Liver (tissue), 9 donors: ENCODE measurements around the gene NINJ2. TPM values are rescaled to one million over a fixed set of nuclear protein-coding genes. Genes with fewer than 3 reads are reported as not detected.

Experiments used
- DNase-seq: peaks from one replicate; pipeline ENCODE4 v3.0.0-alpha.2; 2017; ENCODE audit warnings: low spot score
- H3K27ac ChIP-seq, 2 donors: one replicate each; pipeline ENCODE4 v1.7.0; 2013; ENCODE audit warnings: inconsistent platforms in 2 of 2, low read length in 2 of 2, control low read depth in 1 of 2, low read depth in 1 of 2, mild to moderate bottlenecking in 1 of 2
- H3K27me3 ChIP-seq, 4 donors: one replicate each; pipeline versions ENCODE4 v1.6.1 to v1.7.0; 2013; ENCODE audit warnings: low read length in 3 of 4, inconsistent platforms in 1 of 4, mild to moderate bottlenecking in 1 of 4, moderate library complexity in 1 of 4; ENCODE audit not compliant: control insufficient read depth in 4 of 4, insufficient read depth in 4 of 4
- H3K36me3 ChIP-seq, 4 donors: one replicate each; pipeline versions ENCODE4 v1.6.1 to v1.7.0; 2013; ENCODE audit warnings: low read length in 3 of 4, mild to moderate bottlenecking in 3 of 4, low read depth in 1 of 4, moderate library complexity in 1 of 4; ENCODE audit not compliant: control insufficient read depth in 4 of 4, insufficient read depth in 3 of 4
- H3K4me1 ChIP-seq, 4 donors: one replicate each; pipeline versions ENCODE4 v1.6.1 to v1.7.0; 2013; ENCODE audit warnings: low read length in 3 of 4, mild to moderate bottlenecking in 3 of 4, moderate library complexity in 1 of 4; ENCODE audit not compliant: control insufficient read depth in 4 of 4, insufficient read depth in 4 of 4
- H3K4me3 ChIP-seq, 3 donors: one replicate each; pipeline versions ENCODE4 v1.6.1 to v1.7.0; 2013; ENCODE audit warnings: low read length in 3 of 3, control low read depth in 1 of 3, low read depth in 1 of 3, mild to moderate bottlenecking in 1 of 3
- H3K9ac ChIP-seq, 2 donors: one replicate each; pipeline ENCODE4 v1.7.0; 2013; ENCODE audit warnings: low read length in 2 of 2, mild to moderate bottlenecking in 2 of 2, moderate library complexity in 2 of 2, control low read depth in 1 of 2, low read depth in 1 of 2
- H3K9me3 ChIP-seq, 4 donors: one replicate each; pipeline versions ENCODE4 v1.6.1 to v1.7.0; 2013; ENCODE audit warnings: low read length in 3 of 4; ENCODE audit not compliant: control insufficient read depth in 4 of 4
- EGR1 ChIP-seq, 2 donors: IDR thresholded peaks; 2 replicates each; pipeline ENCODE4 v1.6.1; 2016 to 2018; ENCODE audit warnings: antibody characterized with exemption in 2 of 2, low read depth in 2 of 2
- FOXA1 ChIP-seq: IDR thresholded peaks from 2 replicates; pipeline ENCODE4 v1.6.1; 2016; ENCODE audit warnings: antibody characterized with exemption
- FOXA2 ChIP-seq: IDR thresholded peaks from 2 replicates; pipeline ENCODE4 v1.6.1; 2016; ENCODE audit warnings: antibody characterized with exemption
- GABPA ChIP-seq, 2 donors: IDR thresholded peaks in 1 of 2; conservative IDR thresholded peaks in 1 of 2; 2 replicates each; pipeline ENCODE4 v1.6.1; 2016; ENCODE audit warnings: antibody characterized with exemption in 2 of 2, mild to moderate bottlenecking in 1 of 2, moderate library complexity in 1 of 2
- HNF4A ChIP-seq, 2 donors: conservative IDR thresholded peaks; 2 replicates each; pipeline ENCODE4 v1.6.1; 2016; ENCODE audit warnings: antibody characterized with exemption in 2 of 2, mild to moderate bottlenecking in 2 of 2
- HNF4G ChIP-seq: IDR thresholded peaks from 2 replicates; pipeline ENCODE4 v1.6.1; 2016; ENCODE audit warnings: antibody characterized with exemption
- JUND ChIP-seq, 2 donors: IDR thresholded peaks; 2 replicates each; pipeline ENCODE4 v1.6.1; 2016; ENCODE audit warnings: antibody characterized with exemption in 2 of 2
- NR2F2 ChIP-seq: IDR thresholded peaks from 2 replicates; pipeline ENCODE4 v1.6.1; 2016; ENCODE audit warnings: antibody characterized with exemption
- RAD21 ChIP-seq, 2 donors: IDR thresholded peaks; 2 replicates each; pipeline ENCODE4 v1.6.1; 2016; ENCODE audit warnings: antibody characterized with exemption in 2 of 2, mild to moderate bottlenecking in 2 of 2
- RXRA ChIP-seq, 2 donors: IDR thresholded peaks; 2 replicates each; pipeline ENCODE4 v1.6.1; 2017 to 2018; ENCODE audit warnings: antibody characterized with exemption in 2 of 2, mild to moderate bottlenecking in 1 of 2
- SP1 ChIP-seq: IDR thresholded peaks from 2 replicates; pipeline ENCODE4 v1.6.1; 2018; ENCODE audit warnings: antibody characterized with exemption, mild to moderate bottlenecking
- TAF1 ChIP-seq: conservative IDR thresholded peaks from 2 replicates; pipeline ENCODE4 v1.6.1; 2016; ENCODE audit warnings: antibody characterized with exemption, mild to moderate bottlenecking
- YY1 ChIP-seq: IDR thresholded peaks from 2 replicates; pipeline ENCODE4 v1.6.1; 2016; ENCODE audit warnings: antibody characterized with exemption, mild to moderate bottlenecking
- WGBS: extraction: QIAGEN DNeasy Blood & Tissue Kit; methylation state at CpG from one replicate; pipeline ENCODE4 v1.1.7; 2013; 5-methylcytosine and 5-hydroxymethylcytosine counted together
- polyA plus RNA-seq, 2 donors: library from polyadenylated mRNA; stranded (reverse) in 1 of 2; unstranded in 1 of 2; fragments of 200-250 nt in 1 of 2; fragments of >200 nt in 1 of 2; fragmentation: Nextera tagmentation in 1 of 2; extraction: Ambion mirVana in 1 of 2; gene quantifications; one replicate each; pipeline versions ENCODE4 v1.2.1 to v1.2.3, GENCODE V29; 2013 to 2015
- total RNA-seq, 2 donors: library from RNA; depleted of rRNA; stranded (reverse); fragments of >200 nt; gene quantifications; one replicate each; pipeline ENCODE4 v1.2.3, GENCODE V29; 2014
- TF ChIP-seq, protein P1 (sequence below): IDR thresholded peaks from 2 replicates; pipeline ENCODE4 v1.6.1; 2016; ENCODE audit warnings: antibody characterized with exemption
- TF ChIP-seq, protein P2 (sequence below): fragments of 150-350 bp; IDR thresholded peaks from 2 replicates; pipeline ENCODE4 v1.5.1; 2017; ENCODE audit warnings: improper control_type of control experiment, low read depth, low read length; ENCODE audit not compliant: missing input control
- TF ChIP-seq, protein P3 (sequence below): IDR thresholded peaks from 2 replicates; pipeline ENCODE4 v1.6.1; 2016; ENCODE audit warnings: antibody characterized with exemption
- TF ChIP-seq, protein P4 (sequence below): IDR thresholded peaks from 2 replicates; pipeline ENCODE4 v1.6.1; 2016; ENCODE audit warnings: antibody characterized with exemption, mild to moderate bottlenecking
- TF ChIP-seq, protein P5 (sequence below): IDR thresholded peaks from 2 replicates; pipeline ENCODE4 v1.6.1; 2016; ENCODE audit warnings: antibody characterized with exemption
- donor health status: healthy.
- donor health status: healthy.
- donor health status: healthy.
- donor health status: healthy.
- donor health status: healthy.

The NINJ2 gene
- total and polyA plus RNA-seq, 4 donors, result 6.7 to 16.5 (median 15.4) TPM

DNA sequence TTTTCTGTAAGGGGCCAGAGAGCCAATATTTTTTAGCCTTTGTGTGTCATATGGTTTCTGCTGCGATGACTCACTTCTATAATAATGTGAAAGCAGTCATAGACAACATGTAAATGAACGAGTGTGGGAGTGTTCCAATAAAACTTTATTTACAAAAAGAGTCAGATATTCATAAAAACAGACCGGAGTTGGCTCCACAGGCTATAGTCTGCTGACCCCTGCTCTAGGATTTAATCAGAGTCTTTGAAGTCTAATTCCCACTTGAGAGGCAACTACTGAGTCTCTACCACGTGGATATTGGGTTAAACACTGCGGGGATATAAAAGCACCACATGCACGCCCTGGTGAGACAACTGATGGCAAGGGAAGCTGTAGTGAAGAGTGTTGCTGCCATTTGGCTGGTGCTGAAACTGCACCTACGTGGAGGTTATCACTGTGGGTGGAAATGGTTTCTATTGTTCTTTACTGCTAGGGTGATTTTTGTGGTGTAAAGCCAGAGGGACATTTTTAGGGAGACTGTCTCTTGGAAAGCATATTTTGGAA is 3.6 kb upstream of the NINJ2 start:
- Histone ChIP-seq H3K4me1 (peaks cover 4 to 17% (median 6%) of the 10 kb centered on the region in 4 donors), H3K4me3 (no peak overlapping the region), H3K9ac (no peak overlapping the region), H3K9me3 (no peaks in the 10 kb centered on the region), H3K36me3 (no peaks in the 10 kb centered on the region), H3K27ac (no peak overlapping the region), H3K27me3 (no peaks in the 10 kb centered on the region)
- no peak for DNase-seq
- TF ChIP-seq SP1 (no peak), RAD21 (IDR thresholded peaks at IDR 0.05) (no peak), TAF1 (no peak), JUND (IDR thresholded peaks at IDR 0.05) (no peak), EGR1 (IDR thresholded peaks at IDR 0.05; ENCODE audit: low read depth in 2 of 2) (no peak), NR2F2 (no peak), GABPA (IDR thresholded peaks at IDR 0.05 in 1 of 2, conservative IDR thresholded peaks at IDR 0.05 in 1 of 2) (no peak), FOXA1 (no peak), HNF4G (no peak), RXRA (IDR thresholded peaks at IDR 0.05) (no peak), YY1 (no peak)
- TF ChIP-seq, protein P1, sequence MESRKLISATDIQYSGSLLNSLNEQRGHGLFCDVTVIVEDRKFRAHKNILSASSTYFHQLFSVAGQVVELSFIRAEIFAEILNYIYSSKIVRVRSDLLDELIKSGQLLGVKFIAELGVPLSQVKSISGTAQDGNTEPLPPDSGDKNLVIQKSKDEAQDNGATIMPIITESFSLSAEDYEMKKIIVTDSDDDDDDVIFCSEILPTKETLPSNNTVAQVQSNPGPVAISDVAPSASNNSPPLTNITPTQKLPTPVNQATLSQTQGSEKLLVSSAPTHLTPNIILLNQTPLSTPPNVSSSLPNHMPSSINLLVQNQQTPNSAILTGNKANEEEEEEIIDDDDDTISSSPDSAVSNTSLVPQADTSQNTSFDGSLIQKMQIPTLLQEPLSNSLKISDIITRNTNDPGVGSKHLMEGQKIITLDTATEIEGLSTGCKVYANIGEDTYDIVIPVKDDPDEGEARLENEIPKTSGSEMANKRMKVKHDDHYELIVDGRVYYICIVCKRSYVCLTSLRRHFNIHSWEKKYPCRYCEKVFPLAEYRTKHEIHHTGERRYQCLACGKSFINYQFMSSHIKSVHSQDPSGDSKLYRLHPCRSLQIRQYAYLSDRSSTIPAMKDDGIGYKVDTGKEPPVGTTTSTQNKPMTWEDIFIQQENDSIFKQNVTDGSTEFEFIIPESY, result no peak
- TF ChIP-seq, protein P2, sequence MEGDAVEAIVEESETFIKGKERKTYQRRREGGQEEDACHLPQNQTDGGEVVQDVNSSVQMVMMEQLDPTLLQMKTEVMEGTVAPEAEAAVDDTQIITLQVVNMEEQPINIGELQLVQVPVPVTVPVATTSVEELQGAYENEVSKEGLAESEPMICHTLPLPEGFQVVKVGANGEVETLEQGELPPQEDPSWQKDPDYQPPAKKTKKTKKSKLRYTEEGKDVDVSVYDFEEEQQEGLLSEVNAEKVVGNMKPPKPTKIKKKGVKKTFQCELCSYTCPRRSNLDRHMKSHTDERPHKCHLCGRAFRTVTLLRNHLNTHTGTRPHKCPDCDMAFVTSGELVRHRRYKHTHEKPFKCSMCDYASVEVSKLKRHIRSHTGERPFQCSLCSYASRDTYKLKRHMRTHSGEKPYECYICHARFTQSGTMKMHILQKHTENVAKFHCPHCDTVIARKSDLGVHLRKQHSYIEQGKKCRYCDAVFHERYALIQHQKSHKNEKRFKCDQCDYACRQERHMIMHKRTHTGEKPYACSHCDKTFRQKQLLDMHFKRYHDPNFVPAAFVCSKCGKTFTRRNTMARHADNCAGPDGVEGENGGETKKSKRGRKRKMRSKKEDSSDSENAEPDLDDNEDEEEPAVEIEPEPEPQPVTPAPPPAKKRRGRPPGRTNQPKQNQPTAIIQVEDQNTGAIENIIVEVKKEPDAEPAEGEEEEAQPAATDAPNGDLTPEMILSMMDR, result no peak
- TF ChIP-seq, protein P3, sequence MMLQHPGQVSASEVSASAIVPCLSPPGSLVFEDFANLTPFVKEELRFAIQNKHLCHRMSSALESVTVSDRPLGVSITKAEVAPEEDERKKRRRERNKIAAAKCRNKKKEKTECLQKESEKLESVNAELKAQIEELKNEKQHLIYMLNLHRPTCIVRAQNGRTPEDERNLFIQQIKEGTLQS, result no peak
- WGBS, result 87% methylated on average over 7 of the region's 7 CpGs

DNA sequence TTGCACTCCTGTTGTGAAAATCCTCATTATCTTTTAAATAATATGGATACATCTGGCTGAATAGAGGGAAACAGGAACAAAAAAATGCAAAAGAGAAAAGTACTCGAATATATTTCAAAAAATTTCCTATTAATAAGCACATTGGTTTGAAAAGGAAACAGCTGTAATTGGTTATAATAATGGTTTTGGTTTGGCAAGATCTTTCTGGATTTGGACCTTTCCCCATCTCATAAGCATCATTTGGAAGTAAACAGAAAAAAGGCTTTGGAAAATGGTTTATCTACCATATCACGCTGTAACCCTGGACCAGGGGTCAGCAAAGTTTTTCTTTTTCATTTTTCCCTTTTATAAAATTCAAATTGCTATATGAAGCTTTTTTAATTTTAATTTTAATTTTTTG is 2.8 kb upstream of the NINJ2 start:
- TF ChIP-seq HNF4G, result no peak
- no peak for TF ChIP-seq RXRA (IDR thresholded peaks at IDR 0.05)
- TF ChIP-seq NR2F2, result no peak
- no peak for TF ChIP-seq HNF4A (conservative IDR thresholded peaks at IDR 0.05)
- no peak for TF ChIP-seq GABPA (IDR thresholded peaks at IDR 0.05 in 1 of 2, conservative IDR thresholded peaks at IDR 0.05 in 1 of 2)
- TF ChIP-seq SP1, result no peak
- TF ChIP-seq FOXA2, result no peak
- TF ChIP-seq TAF1, result no peak
- TF ChIP-seq, protein P4, sequence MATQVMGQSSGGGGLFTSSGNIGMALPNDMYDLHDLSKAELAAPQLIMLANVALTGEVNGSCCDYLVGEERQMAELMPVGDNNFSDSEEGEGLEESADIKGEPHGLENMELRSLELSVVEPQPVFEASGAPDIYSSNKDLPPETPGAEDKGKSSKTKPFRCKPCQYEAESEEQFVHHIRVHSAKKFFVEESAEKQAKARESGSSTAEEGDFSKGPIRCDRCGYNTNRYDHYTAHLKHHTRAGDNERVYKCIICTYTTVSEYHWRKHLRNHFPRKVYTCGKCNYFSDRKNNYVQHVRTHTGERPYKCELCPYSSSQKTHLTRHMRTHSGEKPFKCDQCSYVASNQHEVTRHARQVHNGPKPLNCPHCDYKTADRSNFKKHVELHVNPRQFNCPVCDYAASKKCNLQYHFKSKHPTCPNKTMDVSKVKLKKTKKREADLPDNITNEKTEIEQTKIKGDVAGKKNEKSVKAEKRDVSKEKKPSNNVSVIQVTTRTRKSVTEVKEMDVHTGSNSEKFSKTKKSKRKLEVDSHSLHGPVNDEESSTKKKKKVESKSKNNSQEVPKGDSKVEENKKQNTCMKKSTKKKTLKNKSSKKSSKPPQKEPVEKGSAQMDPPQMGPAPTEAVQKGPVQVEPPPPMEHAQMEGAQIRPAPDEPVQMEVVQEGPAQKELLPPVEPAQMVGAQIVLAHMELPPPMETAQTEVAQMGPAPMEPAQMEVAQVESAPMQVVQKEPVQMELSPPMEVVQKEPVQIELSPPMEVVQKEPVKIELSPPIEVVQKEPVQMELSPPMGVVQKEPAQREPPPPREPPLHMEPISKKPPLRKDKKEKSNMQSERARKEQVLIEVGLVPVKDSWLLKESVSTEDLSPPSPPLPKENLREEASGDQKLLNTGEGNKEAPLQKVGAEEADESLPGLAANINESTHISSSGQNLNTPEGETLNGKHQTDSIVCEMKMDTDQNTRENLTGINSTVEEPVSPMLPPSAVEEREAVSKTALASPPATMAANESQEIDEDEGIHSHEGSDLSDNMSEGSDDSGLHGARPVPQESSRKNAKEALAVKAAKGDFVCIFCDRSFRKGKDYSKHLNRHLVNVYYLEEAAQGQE, result no peak
- TF ChIP-seq JUND (IDR thresholded peaks at IDR 0.05), result no peak
- TF ChIP-seq YY1, result no peak
- no peak for TF ChIP-seq RAD21 (IDR thresholded peaks at IDR 0.05)
- TF ChIP-seq EGR1 (IDR thresholded peaks at IDR 0.05; ENCODE audit: low read depth in 2 of 2), result no peak
- TF ChIP-seq, protein P5, sequence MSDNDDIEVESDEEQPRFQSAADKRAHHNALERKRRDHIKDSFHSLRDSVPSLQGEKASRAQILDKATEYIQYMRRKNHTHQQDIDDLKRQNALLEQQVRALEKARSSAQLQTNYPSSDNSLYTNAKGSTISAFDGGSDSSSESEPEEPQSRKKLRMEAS, result no peak
- TF ChIP-seq, protein P1, result no peak
- TF ChIP-seq, protein P2, result no peak
- TF ChIP-seq FOXA1, result no peak
- TF ChIP-seq, protein P3, result no peak
- DNase-seq, result no peak
- peaks cover 4 to 17% (median 6%) of the 10 kb centered on the region in 4 donors for H3K4me1 ChIP-seq
- H3K9me3 ChIP-seq, result no peaks in the 10 kb centered on the region
- H3K27ac ChIP-seq, result no peak overlapping the region
- no peaks in the 10 kb centered on the region for H3K27me3 ChIP-seq
- no peaks in the 10 kb centered on the region for H3K36me3 ChIP-seq
- H3K4me3 ChIP-seq, result no peak overlapping the region
- 84% methylated on average over 2 of the region's 2 CpGs for WGBS
- H3K9ac ChIP-seq, result no peak overlapping the region
